HG02852 (cell line): Measurements from ENCODE around the gene TVP23A.
"Not testable (repeated sequence)": the region's sequence is repeated elsewhere in the genome, so short reads cannot be mapped to it uniquely, and the experiment has no call there.

Source experiments
- ATAC-seq: cut with Tn5 transposase; IDR thresholded peaks from one replicate; pipeline ENCODE4 v1.9.1; 2021; ENCODE audit warnings: mild to moderate bottlenecking, moderate library complexity; ENCODE audit not compliant: unreplicated experiment

Gene TVP23A

GRCh38 chr16:10806698-10807097 is 11.9 kb downstream of the TVP23A start:
- no peak for ATAC-seq

GRCh38 chr16:10805334-10805733 is 13.3 kb downstream of the TVP23A start:
- peak; percentile 41 for ATAC-seq

- no peak for ATAC-seq
Measured at GRCh38 chr16:10799736-10800135, 18.9 kb downstream of the TVP23A start.

- ATAC-seq: peak; percentile 53
Measured at GRCh38 chr16:10791048-10791447, 27.5 kb downstream of the TVP23A start.

- ATAC-seq: not testable (repeated sequence)
Measured at GRCh38 chr16:10788630-10789029, 30.0 kb downstream of the TVP23A start.

GRCh38 chr16:10787304-10787703 is 31.3 kb downstream of the TVP23A start:
- no peak for ATAC-seq

GRCh38 chr16:10782628-10783027 is 36.0 kb downstream of the TVP23A start:
- no peak for ATAC-seq

GRCh38 chr16:10780628-10781027 is 38.0 kb downstream of the TVP23A start:
- peak; percentile 36 for ATAC-seq

GRCh38 chr16:10779908-10780307 is 38.7 kb downstream of the TVP23A start:
- ATAC-seq: not testable (repeated sequence)

GRCh38 chr16:10777356-10777755 is 41.2 kb downstream of the TVP23A start:
- ATAC-seq: no peak

GRCh38 chr16:10776923-10777322 is 41.7 kb downstream of the TVP23A start:
- not testable (repeated sequence) for ATAC-seq

- peak; percentile 67 for ATAC-seq
Measured at GRCh38 chr16:10776280-10776679, 42.3 kb downstream of the TVP23A start.

GRCh38 chr16:10770907-10771306 is 47.7 kb downstream of the TVP23A start:
- no peak for ATAC-seq

GRCh38 chr16:10769381-10769780 is 49.2 kb downstream of the TVP23A start:
- no peak for ATAC-seq

- no peak for ATAC-seq
Measured at GRCh38 chr16:10767127-10767526, 51.5 kb downstream of the TVP23A start.

GRCh38 chr16:10765772-10766171 is 52.8 kb downstream of the TVP23A start:
- peak; percentile 44 for ATAC-seq

GRCh38 chr16:10763456-10763855 is 55.1 kb downstream of the TVP23A start:
- ATAC-seq: no peak

- no peak for ATAC-seq
Measured at GRCh38 chr16:10762336-10763016, 56.1 kb downstream of the TVP23A start.

- ATAC-seq: no peak
Measured at GRCh38 chr16:10761373-10761772, 57.2 kb downstream of the TVP23A start.

- no peak for ATAC-seq
Measured at GRCh38 chr16:10760858-10761257, 57.7 kb downstream of the TVP23A start.

GRCh38 chr16:10756574-10756973 is 62.0 kb downstream of the TVP23A start:
- ATAC-seq: no peak

GRCh38 chr16:10754941-10755340 is 63.7 kb downstream of the TVP23A start:
- ATAC-seq: no peak

- no peak for ATAC-seq
Measured at GRCh38 chr16:10753670-10754069, 64.9 kb downstream of the TVP23A start.
